ENCODE measurements around the gene PRAC2.

GRCh38 chr17:48715496-48716399, 7.2 kb upstream of the PRAC2 start:
- TF ChIP-seq, protein P1, sequence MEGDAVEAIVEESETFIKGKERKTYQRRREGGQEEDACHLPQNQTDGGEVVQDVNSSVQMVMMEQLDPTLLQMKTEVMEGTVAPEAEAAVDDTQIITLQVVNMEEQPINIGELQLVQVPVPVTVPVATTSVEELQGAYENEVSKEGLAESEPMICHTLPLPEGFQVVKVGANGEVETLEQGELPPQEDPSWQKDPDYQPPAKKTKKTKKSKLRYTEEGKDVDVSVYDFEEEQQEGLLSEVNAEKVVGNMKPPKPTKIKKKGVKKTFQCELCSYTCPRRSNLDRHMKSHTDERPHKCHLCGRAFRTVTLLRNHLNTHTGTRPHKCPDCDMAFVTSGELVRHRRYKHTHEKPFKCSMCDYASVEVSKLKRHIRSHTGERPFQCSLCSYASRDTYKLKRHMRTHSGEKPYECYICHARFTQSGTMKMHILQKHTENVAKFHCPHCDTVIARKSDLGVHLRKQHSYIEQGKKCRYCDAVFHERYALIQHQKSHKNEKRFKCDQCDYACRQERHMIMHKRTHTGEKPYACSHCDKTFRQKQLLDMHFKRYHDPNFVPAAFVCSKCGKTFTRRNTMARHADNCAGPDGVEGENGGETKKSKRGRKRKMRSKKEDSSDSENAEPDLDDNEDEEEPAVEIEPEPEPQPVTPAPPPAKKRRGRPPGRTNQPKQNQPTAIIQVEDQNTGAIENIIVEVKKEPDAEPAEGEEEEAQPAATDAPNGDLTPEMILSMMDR (optimal IDR thresholded peaks at IDR 0.05 in 1 of 3, IDR thresholded peaks at IDR 0.05 in 1 of 3, conservative IDR thresholded peaks at IDR 0.05 in 1 of 3; ENCODE audit: extremely low read depth in 1 of 3, insufficient read depth in 2 of 3, low read length in 3 of 3): no peak
- TF ChIP-seq EZH2 (IDR thresholded peaks at IDR 0.05; ENCODE audit: low read length): no peak

Measured in keratinocyte (primary cell).